Measurements from ENCODE around the gene FTSJ3. TPM values are rescaled to one million over a fixed set of nuclear protein-coding genes. Genes with fewer than 3 reads are reported as not detected.
"Not testable (repeated sequence)": the region's sequence is repeated elsewhere in the genome, so short reads cannot be mapped to it uniquely, and the experiment has no call there.

The FTSJ3 gene, protein sequence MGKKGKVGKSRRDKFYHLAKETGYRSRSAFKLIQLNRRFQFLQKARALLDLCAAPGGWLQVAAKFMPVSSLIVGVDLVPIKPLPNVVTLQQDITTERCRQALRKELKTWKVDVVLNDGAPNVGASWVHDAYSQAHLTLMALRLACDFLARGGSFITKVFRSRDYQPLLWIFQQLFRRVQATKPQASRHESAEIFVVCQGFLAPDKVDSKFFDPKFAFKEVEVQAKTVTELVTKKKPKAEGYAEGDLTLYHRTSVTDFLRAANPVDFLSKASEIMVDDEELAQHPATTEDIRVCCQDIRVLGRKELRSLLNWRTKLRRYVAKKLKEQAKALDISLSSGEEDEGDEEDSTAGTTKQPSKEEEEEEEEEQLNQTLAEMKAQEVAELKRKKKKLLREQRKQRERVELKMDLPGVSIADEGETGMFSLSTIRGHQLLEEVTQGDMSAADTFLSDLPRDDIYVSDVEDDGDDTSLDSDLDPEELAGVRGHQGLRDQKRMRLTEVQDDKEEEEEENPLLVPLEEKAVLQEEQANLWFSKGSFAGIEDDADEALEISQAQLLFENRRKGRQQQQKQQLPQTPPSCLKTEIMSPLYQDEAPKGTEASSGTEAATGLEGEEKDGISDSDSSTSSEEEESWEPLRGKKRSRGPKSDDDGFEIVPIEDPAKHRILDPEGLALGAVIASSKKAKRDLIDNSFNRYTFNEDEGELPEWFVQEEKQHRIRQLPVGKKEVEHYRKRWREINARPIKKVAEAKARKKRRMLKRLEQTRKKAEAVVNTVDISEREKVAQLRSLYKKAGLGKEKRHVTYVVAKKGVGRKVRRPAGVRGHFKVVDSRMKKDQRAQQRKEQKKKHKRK
- total RNA-seq: 10 to 100 TPM; 38.1 to 66.2 (median 55.8) TPM
- 10 to 100 TPM; 22.1 to 44.4 TPM for polyA plus RNA-seq
- total RNA-seq: 62.6 reads per million, percentile 76 among the genes with 10 or more reads in this experiment

GRCh38 chr17:63827002-63827800, at the start of gene FTSJ3, which contains the start of gene PSMC5:
Gene FTSJ3, minus strand, starts transcription at chr17:63827663. Its CDS starts 761 bp downstream, at chr17:63826902.
Gene PSMC5, plus strand, starts transcription at chr17:63827431. Its CDS starts 60 bp downstream, at chr17:63827491.
- intact Hi-C loops (cut with micrococcal nuclease): loop anchor here (1.0 to 5.0 kb wide), 13 partner anchors 8 to 680 kb away; partner anchors contain the start of genes CCDC47 (in 2 of the 2), CEP95 (in 2 of the 2), DDX5 (in 2 of the 2) and MAP3K3 (in 2 of the 2)
- ATAC-seq (peak; percentile 97), DNase-seq (peak; percentile 89 to 98 (median 96))
- peaks cover 27 to 46% of the 10 kb centered on the region in 2 donors for H3K4me1 ChIP-seq (ENCODE audit: control insufficient read depth in 2 of 2, insufficient read depth in 2 of 2, low read length in 2 of 2)
- Mint-ChIP-seq H3K4me1 (peaks cover 43 to 82% (median 77%) of the 10 kb centered on the region in 7 donors), H3K36me3 (peaks cover 15 to 58% (median 35%) of the 10 kb centered on the region in 5 donors), H3K4me3 (peak within 1 kb of the TSS; percentile 93 to 100 (median 98)), H3K9me3 (no peaks in the 10 kb centered on the region), H3K27me3 (no peaks in the 10 kb centered on the region), H3K27ac (peak within 1 kb of the TSS; percentile 98 to 100 (median 99))
- H3K36me3 ChIP-seq (ENCODE audit: control insufficient read depth in 2 of 3, insufficient read depth in 3 of 3, low read length in 3 of 3): peaks cover 26 to 73% (median 33%) of the 10 kb centered on the region in 3 experiments
- ChIA-PET POLR2A (interaction anchor here (0.6 to 11.6 kb wide), 12 partner anchors 10 to 680 kb away, joined by 3 to 204 read pairs (median 4); partner anchors contain the start of genes CCDC47, CEP95, DDX42 and SMARCD2), CTCF (interaction anchor here (1.0 to 1.6 kb wide), 4 partner anchors 11 to 129 kb away, joined by 3 to 5 read pairs (median 4); partner anchors contain the start of genes CCDC47 and DDX42)
- no peaks in the 10 kb centered on the region for H3K27me3 ChIP-seq (ENCODE audit: control insufficient read depth in 2 of 2, insufficient read depth in 2 of 2, low read length in 2 of 2)
- peak within 1 kb of the TSS; percentile 87 for H3K27ac ChIP-seq (ENCODE audit: low read depth, low read length)
- H3K4me3 ChIP-seq (ENCODE audit: low read length): peak within 1 kb of the TSS; percentile 89
- H3K9me3 ChIP-seq (ENCODE audit: control insufficient read depth in 2 of 3, low read length in 3 of 3): no peaks in the 10 kb centered on the region

DNA sequence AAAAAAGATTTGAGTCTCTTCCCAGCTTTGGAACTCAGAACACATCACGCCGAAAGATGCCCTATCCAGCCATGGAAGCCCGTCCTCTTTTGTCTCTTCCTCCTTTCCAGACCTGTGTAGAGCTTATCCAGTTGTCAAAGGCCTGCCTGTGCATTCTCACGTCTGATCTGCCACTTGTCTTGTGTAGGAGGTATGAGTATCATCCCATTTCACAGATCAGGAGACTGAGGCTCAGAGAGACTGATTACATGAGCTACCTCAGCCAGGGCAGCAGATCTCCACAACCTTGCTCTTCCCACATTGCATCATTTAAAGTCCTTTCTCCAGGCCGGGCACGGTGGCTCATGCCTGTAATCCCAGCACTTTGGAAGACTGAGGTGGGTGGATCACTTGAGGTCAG, 47.2 kb upstream of the FTSJ3 start:
- DNase-seq; H3K4me3 ChIP-seq (ENCODE audit: low read length); H3K27me3 ChIP-seq (ENCODE audit: control insufficient read depth in 2 of 2, insufficient read depth in 2 of 2, low read length in 2 of 2); H3K27ac ChIP-seq (ENCODE audit: low read depth, low read length); H3K27ac Mint-ChIP-seq; H3K9me3 ChIP-seq (ENCODE audit: control insufficient read depth in 2 of 3, low read length in 3 of 3); intact Hi-C loops (cut with micrococcal nuclease); ATAC-seq; H3K36me3 Mint-ChIP-seq; H3K4me3 Mint-ChIP-seq; H3K9me3 Mint-ChIP-seq; H3K4me1 ChIP-seq (ENCODE audit: control insufficient read depth in 2 of 2, insufficient read depth in 2 of 2, low read length in 2 of 2); H3K4me1 Mint-ChIP-seq; H3K36me3 ChIP-seq (ENCODE audit: control insufficient read depth in 2 of 3, insufficient read depth in 3 of 3, low read length in 3 of 3); H3K27me3 Mint-ChIP-seq; POLR2A ChIA-PET: not testable (repeated sequence)
- CTCF ChIA-PET: interaction anchor here (0.6 kb wide), 1 partner anchor 17 kb away, joined by 3 read pairs; no protein-coding TSS in a partner anchor

GRCh38 chr17:63874061-63874626, 46.7 kb upstream of the FTSJ3 start:
- POLR2A ChIA-PET: not testable (repeated sequence)
- CTCF ChIA-PET: interaction anchor here (0.6 kb wide), 1 partner anchor 16 kb away, joined by 3 read pairs; no protein-coding TSS in a partner anchor

DNA sequence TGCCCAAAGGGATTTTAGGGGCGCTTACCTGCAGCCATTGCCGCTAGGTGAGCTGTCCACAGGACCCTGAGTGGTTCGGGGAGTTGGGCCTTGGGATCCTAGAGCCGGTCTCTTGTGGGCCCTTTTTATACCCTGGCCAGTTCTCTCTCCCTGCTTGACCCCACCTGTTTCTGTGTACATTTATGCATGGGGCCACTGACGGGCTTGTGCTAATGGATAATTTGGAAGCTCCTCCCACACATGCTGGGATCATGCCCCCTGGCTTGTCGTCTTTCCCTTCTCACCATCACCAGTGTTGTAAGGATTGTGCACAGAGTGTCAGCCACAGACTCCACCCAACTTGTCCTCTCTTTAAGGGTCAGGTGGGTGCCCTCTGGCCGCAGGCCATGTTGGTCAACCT, 46.1 kb upstream of the FTSJ3 start, which contains the start of gene CSH2:
TSS of gene CSH2 (minus strand) at position 101 of the 400 bp plus-strand sequence. CDS start at position 38, 63 bp downstream.
- H3K9me3 Mint-ChIP-seq, POLR2A ChIA-PET: not testable (repeated sequence)

More at GRCh38 chr17:63874061-63874626, 46.7 kb upstream of the FTSJ3 start:
- intact Hi-C loops (cut with micrococcal nuclease); H3K4me3 ChIP-seq (ENCODE audit: low read length); H3K4me1 Mint-ChIP-seq; H3K9me3 Mint-ChIP-seq; H3K27ac Mint-ChIP-seq; H3K36me3 ChIP-seq (ENCODE audit: control insufficient read depth in 2 of 3, insufficient read depth in 3 of 3, low read length in 3 of 3); H3K36me3 Mint-ChIP-seq; H3K27ac ChIP-seq (ENCODE audit: low read depth, low read length); H3K9me3 ChIP-seq (ENCODE audit: control insufficient read depth in 2 of 3, low read length in 3 of 3); H3K4me1 ChIP-seq (ENCODE audit: control insufficient read depth in 2 of 2, insufficient read depth in 2 of 2, low read length in 2 of 2); H3K4me3 Mint-ChIP-seq; DNase-seq; ATAC-seq; H3K27me3 ChIP-seq (ENCODE audit: control insufficient read depth in 2 of 2, insufficient read depth in 2 of 2, low read length in 2 of 2): not testable (repeated sequence)
- H3K27me3 Mint-ChIP-seq: peaks cover 0 to 14% (median 0%) of the 10 kb centered on the region in 5 donors

DNA sequence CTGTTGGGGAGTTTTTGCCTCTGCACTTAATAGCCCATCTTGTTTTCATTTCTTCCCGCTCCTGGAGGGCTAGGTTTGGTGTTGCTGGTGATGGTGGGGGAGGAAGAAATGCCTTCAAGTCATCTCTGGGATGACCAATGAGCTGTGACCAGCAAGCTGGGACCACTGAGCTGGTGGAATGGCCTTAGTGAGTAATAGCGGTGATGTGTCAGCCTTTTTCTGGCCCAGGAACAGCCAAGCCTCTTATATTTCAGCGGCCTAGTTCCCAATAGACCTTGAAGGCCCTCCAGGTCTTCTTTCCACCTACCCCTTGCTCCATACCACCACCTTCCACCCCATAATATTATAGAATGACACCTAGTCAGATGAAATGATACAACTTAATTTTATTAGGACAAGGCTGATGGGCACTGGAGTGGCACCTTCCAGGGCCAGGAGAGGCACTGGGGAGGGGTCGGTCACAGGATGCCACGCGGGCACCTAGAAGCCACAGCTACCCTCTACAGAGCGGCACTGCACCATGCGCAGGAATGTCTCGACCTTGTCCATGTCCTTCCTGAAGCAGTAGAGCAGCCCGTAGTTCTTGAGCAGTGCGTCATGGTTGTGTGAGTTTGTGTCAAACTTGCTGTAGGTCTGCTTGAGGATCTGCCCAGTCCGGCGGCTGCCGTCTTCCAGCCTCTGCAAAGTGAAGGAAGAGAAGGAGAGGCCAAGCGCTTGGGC, 44.3 kb upstream of the FTSJ3 start:
- CTCF ChIA-PET: not testable (repeated sequence)

More for the DNA sequence above, 46.1 kb upstream of the FTSJ3 start, which contains the start of gene CSH2:
- H3K36me3 Mint-ChIP-seq; ATAC-seq; intact Hi-C loops (cut with micrococcal nuclease); H3K36me3 ChIP-seq (ENCODE audit: control insufficient read depth in 2 of 3, insufficient read depth in 3 of 3, low read length in 3 of 3); H3K4me1 ChIP-seq (ENCODE audit: control insufficient read depth in 2 of 2, insufficient read depth in 2 of 2, low read length in 2 of 2); H3K27ac ChIP-seq (ENCODE audit: low read depth, low read length); H3K4me1 Mint-ChIP-seq; H3K27me3 ChIP-seq (ENCODE audit: control insufficient read depth in 2 of 2, insufficient read depth in 2 of 2, low read length in 2 of 2); CTCF ChIA-PET; DNase-seq; H3K27ac Mint-ChIP-seq; H3K9me3 ChIP-seq (ENCODE audit: control insufficient read depth in 2 of 3, low read length in 3 of 3); H3K4me3 Mint-ChIP-seq; H3K4me3 ChIP-seq (ENCODE audit: low read length): not testable (repeated sequence)
- peaks cover 0 to 14% (median 0%) of the 10 kb centered on the region in 5 donors for H3K27me3 Mint-ChIP-seq

More for the DNA sequence above, 44.3 kb upstream of the FTSJ3 start:
- H3K36me3 Mint-ChIP-seq; DNase-seq; H3K36me3 ChIP-seq (ENCODE audit: control insufficient read depth in 2 of 3, insufficient read depth in 3 of 3, low read length in 3 of 3); POLR2A ChIA-PET; H3K9me3 Mint-ChIP-seq; ATAC-seq; H3K27ac ChIP-seq (ENCODE audit: low read depth, low read length); intact Hi-C loops (cut with micrococcal nuclease); H3K9me3 ChIP-seq (ENCODE audit: control insufficient read depth in 2 of 3, low read length in 3 of 3); H3K4me3 Mint-ChIP-seq; H3K4me1 ChIP-seq (ENCODE audit: control insufficient read depth in 2 of 2, insufficient read depth in 2 of 2, low read length in 2 of 2); H3K27ac Mint-ChIP-seq; H3K4me3 ChIP-seq (ENCODE audit: low read length); H3K4me1 Mint-ChIP-seq; H3K27me3 ChIP-seq (ENCODE audit: control insufficient read depth in 2 of 2, insufficient read depth in 2 of 2, low read length in 2 of 2): not testable (repeated sequence)
- H3K27me3 Mint-ChIP-seq: peaks cover 0 to 14% (median 0%) of the 10 kb centered on the region in 5 donors

Data from naive thymus-derived CD4-positive, alpha-beta T cell (primary cell).